Measurements from ENCODE around the gene MTG2. TPM values are rescaled to one million over a fixed set of nuclear protein-coding genes. Genes with fewer than 3 reads are reported as not detected.

The MTG2 gene
- total and polyA plus RNA-seq, 2 of the 13 experiments (the other 11 are each of a cell fraction or from before 2014, with no cell fraction given) = 20.4 to 37.8 TPM

DNA sequence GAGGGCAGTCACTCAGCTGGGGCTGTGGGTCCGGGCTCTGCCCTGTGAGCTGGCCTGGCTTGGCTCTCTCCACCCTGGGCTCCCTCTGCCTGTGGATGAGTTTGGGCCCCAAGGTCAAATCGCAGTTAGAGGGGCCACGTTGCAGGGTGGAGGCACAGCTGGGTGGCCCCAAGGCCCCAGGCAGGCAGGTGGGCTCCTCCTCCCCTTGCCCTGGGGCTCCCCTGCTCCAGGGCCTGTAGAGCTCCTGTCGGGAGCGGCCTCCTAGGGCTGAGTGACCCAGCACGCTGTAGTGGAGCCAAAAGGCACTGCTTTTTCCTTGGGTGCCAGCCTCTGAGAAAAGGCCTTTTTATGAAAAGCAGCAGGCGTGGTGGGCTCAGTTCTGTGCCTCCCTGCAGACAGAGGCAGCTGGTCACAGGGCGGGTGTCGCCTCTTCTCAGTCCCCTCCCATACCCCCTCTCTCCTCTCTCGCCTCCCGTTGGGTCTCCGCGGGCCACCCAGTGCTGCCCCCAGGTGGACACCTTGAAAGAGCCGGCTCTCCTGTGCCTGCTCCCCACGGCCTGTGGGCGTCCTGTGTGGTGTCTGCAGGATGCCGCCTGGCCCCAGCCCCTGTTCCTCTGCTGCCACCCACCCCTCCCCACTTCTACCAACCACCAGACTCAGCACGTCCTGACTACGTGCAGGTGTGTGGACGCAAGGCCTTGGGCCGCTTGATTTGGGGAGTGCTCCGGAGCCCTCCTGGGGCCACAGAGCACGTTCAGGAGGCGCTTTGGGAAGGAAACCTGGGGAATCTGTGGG, 26.0 kb upstream of the MTG2 start (continued):
- TF ChIP-seq, protein P1, sequence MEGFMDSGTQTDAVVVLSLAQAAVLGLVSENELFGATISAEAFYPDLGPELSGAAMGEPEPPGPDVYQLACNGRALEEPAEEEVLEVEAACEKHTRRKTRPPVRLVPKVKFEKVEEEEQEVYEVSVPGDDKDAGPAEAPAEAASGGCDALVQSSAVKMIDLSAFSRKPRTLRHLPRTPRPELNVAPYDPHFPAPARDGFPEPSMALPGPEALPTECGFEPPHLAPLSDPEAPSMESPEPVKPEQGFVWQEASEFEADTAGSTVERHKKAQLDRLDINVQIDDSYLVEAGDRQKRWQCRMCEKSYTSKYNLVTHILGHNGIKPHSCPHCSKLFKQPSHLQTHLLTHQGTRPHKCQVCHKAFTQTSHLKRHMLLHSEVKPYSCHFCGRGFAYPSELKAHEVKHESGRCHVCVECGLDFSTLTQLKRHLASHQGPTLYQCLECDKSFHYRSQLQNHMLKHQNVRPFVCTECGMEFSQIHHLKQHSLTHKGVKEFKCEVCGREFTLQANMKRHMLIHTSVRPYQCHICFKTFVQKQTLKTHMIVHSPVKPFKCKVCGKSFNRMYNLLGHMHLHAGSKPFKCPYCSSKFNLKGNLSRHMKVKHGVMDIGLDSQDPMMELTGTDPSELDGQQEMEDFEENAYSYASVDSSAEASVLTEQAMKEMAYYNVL (CRISPR knock-in tag; IDR thresholded peaks at IDR 0.05; ENCODE audit: borderline replicate concordance) = no peak
- TF ChIP-seq ZFP36L2 (CRISPR knock-in tag; IDR thresholded peaks at IDR 0.05) = 0 out of 2 replicates have a peak, but pooled peaks have one; percentile 63
- no peak; the same call in 1 of the 2 replicates for TF ChIP-seq ZNF598 (CRISPR knock-in tag; IDR thresholded peaks at IDR 0.05; ENCODE audit: borderline replicate concordance)
- TF ChIP-seq TOE1 (CRISPR knock-in tag; IDR thresholded peaks at IDR 0.05) = no peak
- TF ChIP-seq, protein P2, sequence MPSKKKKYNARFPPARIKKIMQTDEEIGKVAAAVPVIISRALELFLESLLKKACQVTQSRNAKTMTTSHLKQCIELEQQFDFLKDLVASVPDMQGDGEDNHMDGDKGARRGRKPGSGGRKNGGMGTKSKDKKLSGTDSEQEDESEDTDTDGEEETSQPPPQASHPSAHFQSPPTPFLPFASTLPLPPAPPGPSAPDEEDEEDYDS (CRISPR knock-in tag; IDR thresholded peaks at IDR 0.05) = peak; percentile 22; the same call in 1 of the 2 replicates
- TF ChIP-seq, protein P3, sequence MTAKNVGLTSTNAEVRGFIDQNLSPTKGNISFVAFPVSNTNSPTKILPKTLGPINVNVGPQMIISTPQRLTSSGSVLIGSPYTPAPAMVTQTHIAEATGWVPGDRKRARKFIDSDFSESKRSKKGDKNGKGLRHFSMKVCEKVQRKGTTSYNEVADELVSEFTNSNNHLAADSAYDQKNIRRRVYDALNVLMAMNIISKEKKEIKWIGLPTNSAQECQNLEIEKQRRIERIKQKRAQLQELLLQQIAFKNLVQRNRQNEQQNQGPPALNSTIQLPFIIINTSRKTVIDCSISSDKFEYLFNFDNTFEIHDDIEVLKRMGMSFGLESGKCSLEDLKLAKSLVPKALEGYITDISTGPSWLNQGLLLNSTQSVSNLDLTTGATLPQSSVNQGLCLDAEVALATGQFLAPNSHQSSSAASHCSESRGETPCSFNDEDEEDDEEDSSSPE (CRISPR knock-in tag; IDR thresholded peaks at IDR 0.05) = no peak
- TF ChIP-seq HNRNPUL1 (IDR thresholded peaks at IDR 0.05; ENCODE audit: low read depth, low read length) = no peak
- TF ChIP-seq, protein P4, sequence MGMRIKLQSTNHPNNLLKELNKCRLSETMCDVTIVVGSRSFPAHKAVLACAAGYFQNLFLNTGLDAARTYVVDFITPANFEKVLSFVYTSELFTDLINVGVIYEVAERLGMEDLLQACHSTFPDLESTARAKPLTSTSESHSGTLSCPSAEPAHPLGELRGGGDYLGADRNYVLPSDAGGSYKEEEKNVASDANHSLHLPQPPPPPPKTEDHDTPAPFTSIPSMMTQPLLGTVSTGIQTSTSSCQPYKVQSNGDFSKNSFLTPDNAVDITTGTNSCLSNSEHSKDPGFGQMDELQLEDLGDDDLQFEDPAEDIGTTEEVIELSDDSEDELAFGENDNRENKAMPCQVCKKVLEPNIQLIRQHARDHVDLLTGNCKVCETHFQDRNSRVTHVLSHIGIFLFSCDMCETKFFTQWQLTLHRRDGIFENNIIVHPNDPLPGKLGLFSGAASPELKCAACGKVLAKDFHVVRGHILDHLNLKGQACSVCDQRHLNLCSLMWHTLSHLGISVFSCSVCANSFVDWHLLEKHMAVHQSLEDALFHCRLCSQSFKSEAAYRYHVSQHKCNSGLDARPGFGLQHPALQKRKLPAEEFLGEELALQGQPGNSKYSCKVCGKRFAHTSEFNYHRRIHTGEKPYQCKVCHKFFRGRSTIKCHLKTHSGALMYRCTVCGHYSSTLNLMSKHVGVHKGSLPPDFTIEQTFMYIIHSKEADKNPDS (CRISPR knock-in tag; IDR thresholded peaks at IDR 0.05) = no peak
- TF ChIP-seq, protein P5, sequence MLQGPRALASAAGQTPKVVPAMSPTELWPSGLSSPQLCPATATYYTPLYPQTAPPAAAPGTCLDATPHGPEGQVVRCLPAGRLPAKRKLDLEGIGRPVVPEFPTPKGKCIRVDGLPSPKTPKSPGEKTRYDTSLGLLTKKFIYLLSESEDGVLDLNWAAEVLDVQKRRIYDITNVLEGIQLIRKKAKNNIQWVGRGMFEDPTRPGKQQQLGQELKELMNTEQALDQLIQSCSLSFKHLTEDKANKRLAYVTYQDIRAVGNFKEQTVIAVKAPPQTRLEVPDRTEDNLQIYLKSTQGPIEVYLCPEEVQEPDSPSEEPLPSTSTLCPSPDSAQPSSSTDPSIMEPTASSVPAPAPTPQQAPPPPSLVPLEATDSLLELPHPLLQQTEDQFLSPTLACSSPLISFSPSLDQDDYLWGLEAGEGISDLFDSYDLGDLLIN (CRISPR knock-in tag; IDR thresholded peaks at IDR 0.05; ENCODE audit: borderline replicate concordance) = no peak
- TF ChIP-seq, protein P6, sequence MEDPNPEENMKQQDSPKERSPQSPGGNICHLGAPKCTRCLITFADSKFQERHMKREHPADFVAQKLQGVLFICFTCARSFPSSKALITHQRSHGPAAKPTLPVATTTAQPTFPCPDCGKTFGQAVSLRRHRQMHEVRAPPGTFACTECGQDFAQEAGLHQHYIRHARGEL (CRISPR knock-in tag; IDR thresholded peaks at IDR 0.05) = no peak
- TF ChIP-seq ZBTB7B (CRISPR knock-in tag; IDR thresholded peaks at IDR 0.05) = no peak
- no peak for TF ChIP-seq ZNF354B (CRISPR knock-in tag; IDR thresholded peaks at IDR 0.05)
- peak; percentile 53; the same call in 1 of the 2 replicates for TF ChIP-seq ARNT2 (CRISPR knock-in tag; IDR thresholded peaks at IDR 0.05; ENCODE audit: low read depth)
- TF ChIP-seq, protein P7, sequence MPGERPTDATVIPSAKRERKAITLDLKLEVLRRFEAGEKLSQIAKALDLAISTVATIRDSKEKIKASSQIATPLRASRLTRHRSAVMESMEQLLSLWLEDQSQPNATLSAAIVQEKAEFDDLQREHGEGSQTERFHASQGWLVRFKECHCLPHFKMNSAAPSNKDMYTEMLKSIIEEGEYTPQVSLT (CRISPR knock-in tag; IDR thresholded peaks at IDR 0.05; ENCODE audit: borderline replicate concordance, low read depth) = no peak
- TF ChIP-seq KMT2A (CRISPR knock-in tag; IDR thresholded peaks at IDR 0.05) = 0 out of 2 replicates have a peak, but pooled peaks have one; percentile 50
- TF ChIP-seq TCF7 (IDR thresholded peaks at IDR 0.05; ENCODE audit: low read depth) = no peak
- TF ChIP-seq ZNF234 (CRISPR knock-in tag; conservative IDR thresholded peaks at IDR 0.05) = no peak
- TF ChIP-seq RBM39 (IDR thresholded peaks at IDR 0.05; ENCODE audit: low read depth, low read length, poor library complexity, severe bottlenecking) = peak; percentile 72
- no peak for TF ChIP-seq CHD2 (IDR thresholded peaks at IDR 0.05; ENCODE audit: low read depth, low read length)
- TF ChIP-seq ZNF746 (CRISPR knock-in tag; IDR thresholded peaks at IDR 0.05) = no peak
- TF ChIP-seq ZMYM3 (CRISPR knock-in tag; IDR thresholded peaks at IDR 0.05) = no peak
- 0 out of 2 replicates have a peak, but pooled peaks have one; percentile 20 for TF ChIP-seq BHLHE40 (IDR thresholded peaks at IDR 0.05; ENCODE audit: low read length)

Data from HepG2 (cell line).